GM21529 (cell line): ENCODE measurements around the gene CCDC78.

Source experiments
- ATAC-seq: cut with Tn5 transposase; IDR thresholded peaks from one replicate; pipeline ENCODE4 v1.9.1; 2021; ENCODE audit not compliant: unreplicated experiment

The CCDC78 gene

GRCh38 chr16:726438-727290 lies at the start of gene CCDC78, which contains the start of gene HAGHL:
CCDC78 (minus strand) TSS chr16:726443; CDS start chr16:726367, 76 bp downstream.
HAGHL (plus strand) TSS chr16:727106; CDS start chr16:727510, 404 bp downstream.
- ATAC-seq: peak; percentile 34

- no peak for ATAC-seq
Observed at GRCh38 chr16:775236-775796, 49.1 kb upstream of the CCDC78 start.

DNA sequence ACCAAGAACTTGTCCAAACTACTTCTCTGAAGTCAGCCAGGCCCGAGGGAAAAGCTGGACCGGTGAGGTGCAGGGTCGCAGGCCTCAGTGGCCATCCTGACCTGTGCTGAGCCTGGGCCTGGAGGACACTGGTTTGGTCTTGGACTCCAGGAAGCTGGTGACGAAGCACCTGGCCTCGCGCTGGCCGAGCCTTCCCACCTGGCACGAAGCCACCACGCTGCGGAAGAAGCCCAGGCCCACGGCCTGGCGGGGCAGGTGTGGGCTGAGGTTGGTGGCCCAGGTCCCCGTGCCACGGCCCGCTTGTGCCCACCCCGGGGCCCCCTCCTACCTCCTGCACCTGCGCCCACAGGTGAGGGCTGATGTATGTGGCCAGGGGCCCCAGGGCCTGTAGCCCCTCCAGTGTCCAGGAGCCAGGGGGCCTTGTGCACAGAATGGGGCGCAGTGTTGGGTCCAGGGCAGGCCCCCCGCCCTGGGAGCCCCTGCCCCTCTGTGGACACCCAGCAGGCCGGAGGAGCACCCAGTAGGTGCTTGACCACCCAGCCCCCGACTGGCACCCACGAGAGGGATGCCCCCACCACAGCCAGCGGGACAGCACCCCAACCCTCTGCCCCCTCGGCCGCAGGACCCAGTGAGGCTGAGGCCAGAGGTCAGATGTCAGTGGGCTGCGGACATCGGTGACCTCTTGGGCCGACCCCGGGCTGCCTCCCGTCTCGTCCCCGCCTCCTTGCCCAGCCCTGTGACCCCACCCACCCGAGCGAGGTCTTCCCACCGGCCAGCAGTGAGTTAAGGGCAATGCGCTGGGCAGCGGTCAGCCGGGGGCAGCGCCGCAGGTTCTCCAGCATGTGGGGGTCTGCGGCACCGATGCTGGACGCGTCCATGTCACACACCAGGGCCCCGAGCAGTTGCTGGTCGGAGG lies 48.1 kb upstream of the CCDC78 start:
- ATAC-seq: no peak

GRCh38 chr16:772959-773358 lies 46.7 kb upstream of the CCDC78 start:
- no peak for ATAC-seq

- no peak for ATAC-seq
Observed at GRCh38 chr16:770411-770810, 44.2 kb upstream of the CCDC78 start.

DNA sequence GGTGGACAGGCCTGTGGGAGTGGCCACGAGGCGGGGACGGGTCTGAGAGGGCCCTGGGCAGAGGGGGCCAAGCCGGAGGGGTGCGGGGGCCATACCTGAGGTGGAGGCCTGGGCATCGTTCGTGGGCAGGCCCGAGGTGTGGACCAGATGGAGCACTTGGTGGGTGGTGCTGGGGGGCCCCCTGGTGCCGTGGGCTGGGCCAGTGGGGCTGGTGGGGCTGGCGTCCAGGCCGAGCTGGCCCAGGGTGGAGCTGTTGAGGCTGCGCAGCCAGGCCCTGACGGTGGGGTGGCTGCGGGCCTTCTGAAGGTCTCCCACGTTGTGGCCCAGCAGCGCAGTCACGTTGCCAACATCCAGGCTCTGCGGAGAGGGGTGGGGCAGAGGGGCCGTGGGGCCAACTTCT lies 43.7 kb upstream of the CCDC78 start:
- no peak for ATAC-seq

GRCh38 chr16:769184-769784 lies 43.0 kb upstream of the CCDC78 start:
- ATAC-seq: no peak

DNA sequence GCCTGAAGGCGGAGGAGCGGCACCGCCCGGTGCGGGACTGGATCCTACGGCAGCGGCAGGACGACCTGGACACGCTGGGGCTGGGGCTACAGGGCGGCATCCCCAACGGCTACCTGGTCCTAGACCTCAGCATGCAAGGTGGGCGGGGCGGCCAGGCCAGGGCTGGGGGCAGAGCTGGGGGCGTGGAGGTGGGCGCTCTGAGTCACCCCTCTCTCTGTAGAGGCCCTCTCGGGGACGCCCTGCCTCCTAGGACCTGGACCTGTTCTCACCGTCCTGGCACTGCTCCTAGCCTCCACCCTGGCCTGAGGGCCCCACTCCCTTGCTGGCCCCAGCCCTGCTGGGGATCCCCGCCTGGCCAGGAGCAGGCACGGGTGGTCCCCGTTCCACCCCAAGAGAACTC lies 42.2 kb upstream of the CCDC78 start:
- ATAC-seq: no peak

DNA sequence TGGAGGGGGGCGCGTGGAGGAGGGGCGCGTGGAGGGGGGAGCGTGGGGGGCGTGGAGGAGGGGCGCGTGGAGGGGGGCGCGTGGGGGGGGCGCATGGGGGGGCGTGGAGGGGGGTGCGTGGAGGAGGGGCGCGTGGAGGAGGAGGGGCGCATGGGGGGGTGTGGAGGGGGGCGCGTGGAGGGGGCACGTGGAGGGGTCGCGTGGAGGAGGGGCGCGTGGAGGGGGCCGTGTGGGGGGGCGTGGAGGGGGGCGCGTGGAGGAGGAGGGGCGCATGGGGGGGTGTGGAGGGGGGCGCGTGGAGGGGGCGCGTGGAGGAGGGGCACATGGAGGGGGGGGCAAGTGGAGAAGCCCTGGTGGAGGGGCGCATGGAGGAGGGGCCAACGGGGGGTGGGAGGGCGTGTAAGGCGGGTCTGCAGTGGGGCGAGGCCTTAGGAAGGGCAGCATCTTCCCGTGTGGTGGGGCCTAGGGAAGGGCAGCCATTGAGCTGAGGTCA lies 41.5 kb upstream of the CCDC78 start:
- ATAC-seq: no peak

GRCh38 chr16:766820-767640 lies 40.8 kb upstream of the CCDC78 start:
- ATAC-seq: no peak

GRCh38 chr16:766008-766819 lies 40.0 kb upstream of the CCDC78 start:
- no peak for ATAC-seq

- ATAC-seq: no peak
Observed at GRCh38 chr16:765488-765865, 39.2 kb upstream of the CCDC78 start.

- ATAC-seq: no peak
Observed at GRCh38 chr16:764848-765487, 38.7 kb upstream of the CCDC78 start.

GRCh38 chr16:764184-764750 lies 38.0 kb upstream of the CCDC78 start:
- ATAC-seq: no peak

DNA sequence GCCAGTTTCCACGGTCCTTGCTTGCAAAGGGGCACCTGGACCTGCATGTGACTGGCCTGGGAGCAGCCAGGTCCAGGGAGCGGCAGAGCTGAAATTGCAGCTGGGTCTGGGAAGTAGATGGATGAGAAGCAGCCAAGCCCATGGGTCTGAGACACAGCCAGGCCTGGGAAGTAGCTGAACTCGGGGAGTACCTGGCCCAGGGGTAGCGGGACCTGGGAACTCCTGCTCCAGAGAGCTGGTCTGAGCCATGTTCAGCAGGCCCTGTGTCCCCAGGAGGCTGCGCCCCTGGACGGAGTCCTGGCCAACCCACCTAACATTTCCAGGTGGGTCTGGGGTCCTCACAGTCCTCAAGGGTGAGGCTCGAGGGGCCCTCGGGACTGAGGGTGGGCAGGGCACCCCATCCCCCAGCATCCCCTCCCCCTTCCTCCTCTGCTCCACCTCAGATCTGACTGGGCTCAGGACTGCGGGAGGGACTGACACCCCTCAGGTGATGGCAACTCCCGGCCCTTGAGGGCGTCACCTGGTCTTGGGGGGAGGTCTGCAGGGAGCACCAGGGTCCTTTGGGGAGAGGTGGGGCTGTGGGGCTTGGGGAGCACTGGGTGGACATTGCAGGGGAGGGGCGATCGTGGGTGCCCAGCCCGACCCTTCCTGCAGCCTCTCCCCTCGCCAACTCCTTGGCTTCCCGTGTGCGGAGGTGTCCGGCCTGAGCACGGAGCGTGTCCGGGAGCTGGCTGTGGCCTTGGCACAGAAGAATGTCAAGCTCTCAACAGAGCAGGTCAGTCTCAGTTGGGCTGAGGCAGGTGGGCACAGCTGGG lies 37.3 kb upstream of the CCDC78 start:
- no peak for ATAC-seq

GRCh38 chr16:762595-763268 lies 36.5 kb upstream of the CCDC78 start:
- ATAC-seq: no peak
